ENCODE data around the gene TMEM244.
"Not testable (repeated sequence)": the region's sequence is repeated elsewhere in the genome, so short reads cannot be mapped to it uniquely, and the experiment has no call there.

DNA sequence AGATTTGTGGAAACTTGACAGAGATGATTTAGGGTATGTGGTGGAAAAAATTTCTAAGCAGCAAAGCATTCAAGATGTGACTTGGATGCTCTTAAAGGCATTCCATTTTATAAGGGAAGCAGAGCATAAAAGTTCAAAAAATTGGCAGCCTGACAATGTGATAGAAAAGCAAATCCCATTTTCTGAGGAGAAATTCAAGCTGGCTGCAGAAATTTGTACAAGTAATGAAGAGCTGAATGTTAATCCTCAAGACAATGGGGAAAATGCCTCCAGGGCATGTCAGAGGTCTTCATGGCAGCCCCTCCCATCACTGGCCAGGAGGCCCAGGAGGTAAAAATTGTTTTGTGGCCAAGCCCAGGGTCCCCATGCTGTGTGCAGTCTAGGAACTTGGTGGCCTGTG is 58.2 kb downstream of the TMEM244 start:
- TF ChIP-seq FOXK1 (CRISPR knock-in tag; IDR thresholded peaks at IDR 0.05): not testable (repeated sequence)
- TF ChIP-seq, protein P1, sequence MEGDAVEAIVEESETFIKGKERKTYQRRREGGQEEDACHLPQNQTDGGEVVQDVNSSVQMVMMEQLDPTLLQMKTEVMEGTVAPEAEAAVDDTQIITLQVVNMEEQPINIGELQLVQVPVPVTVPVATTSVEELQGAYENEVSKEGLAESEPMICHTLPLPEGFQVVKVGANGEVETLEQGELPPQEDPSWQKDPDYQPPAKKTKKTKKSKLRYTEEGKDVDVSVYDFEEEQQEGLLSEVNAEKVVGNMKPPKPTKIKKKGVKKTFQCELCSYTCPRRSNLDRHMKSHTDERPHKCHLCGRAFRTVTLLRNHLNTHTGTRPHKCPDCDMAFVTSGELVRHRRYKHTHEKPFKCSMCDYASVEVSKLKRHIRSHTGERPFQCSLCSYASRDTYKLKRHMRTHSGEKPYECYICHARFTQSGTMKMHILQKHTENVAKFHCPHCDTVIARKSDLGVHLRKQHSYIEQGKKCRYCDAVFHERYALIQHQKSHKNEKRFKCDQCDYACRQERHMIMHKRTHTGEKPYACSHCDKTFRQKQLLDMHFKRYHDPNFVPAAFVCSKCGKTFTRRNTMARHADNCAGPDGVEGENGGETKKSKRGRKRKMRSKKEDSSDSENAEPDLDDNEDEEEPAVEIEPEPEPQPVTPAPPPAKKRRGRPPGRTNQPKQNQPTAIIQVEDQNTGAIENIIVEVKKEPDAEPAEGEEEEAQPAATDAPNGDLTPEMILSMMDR (IDR thresholded peaks at IDR 0.05): not testable (repeated sequence)
